GM12878 (cell line): ENCODE results near the gene POU2AF1. TPM values are rescaled to one million over a fixed set of nuclear protein-coding genes. Genes with fewer than 3 reads are reported as not detected.

Source experiments
- IKZF2 ChIP-seq, 2 experiments: fragments of 450-650 bp; IDR thresholded peaks; 2 replicates each; pipeline ENCODE4 v1.6.1; 2017; ENCODE audit warnings: mild to moderate bottlenecking in 2 of 2, moderate library complexity in 2 of 2
- KLF5 ChIP-seq: fragments of 450-650 bp; IDR thresholded peaks from 2 replicates; pipeline ENCODE4 v1.6.1; 2014; ENCODE audit warnings: mild to moderate bottlenecking; ENCODE audit not compliant: partially characterized antibody
- PAX8 ChIP-seq: fragments of 450-650 bp; IDR thresholded peaks from 2 replicates; pipeline ENCODE4 v1.6.1; 2017; ENCODE audit warnings: mild to moderate bottlenecking, moderate library complexity
- YY1 ChIP-seq: IDR thresholded peaks from 2 replicates; pipeline ENCODE4 v1.6.1; 2011; ENCODE audit warnings: low read depth, mild to moderate bottlenecking, low read length
- polyA plus RNA-seq, 11 experiments: library from polyadenylated mRNA; depleted of rRNA in 4 of 11; unstranded in 6 of 11; stranded (reverse) in 5 of 11; fragments of >200 nt; fragmentation: Nextera tagmentation in 4 of 11; fragmentation: Illumina TruSeq in 1 of 11; extraction: Ambion mirVana in 4 of 11; extraction: Trizol in 1 of 11; gene quantifications; 1 replicate in 1 of 11; 2 replicates in 10 of 11; pipeline versions ENCODE4 v1.2.1 to v1.2.3, GENCODE V29; 2011 to 2016; ENCODE audit warnings: inconsistent platforms in 2 of 11, missing spikeins in 2 of 11, low read depth in 1 of 11
- total RNA-seq, 4 experiments: library from RNA; depleted of rRNA in 3 of 4; stranded (reverse); fragments of >200 nt in 3 of 4; fragmentation: Illumina TruSeq in 1 of 4; extraction: Trizol in 1 of 4; gene quantifications; 2 replicates each; pipeline versions ENCODE4 v1.2.1 to v1.2.3, GENCODE V29; 2013 to 2021
- TF ChIP-seq, protein P1 (sequence below): fragments of 450-650 bp; IDR thresholded peaks from 2 replicates; pipeline ENCODE4 v1.6.1; 2017; ENCODE audit warnings: low read depth, mild to moderate bottlenecking, moderate library complexity
- TF ChIP-seq, protein P2 (sequence below): IDR thresholded peaks from 2 replicates; pipeline ENCODE4 v1.6.1; 2012; ENCODE audit warnings: low read depth, low read length, improper control_type of control experiment
- TF ChIP-seq, protein P3 (sequence below): IDR thresholded peaks from 2 replicates; pipeline ENCODE4 v1.6.1; 2011; ENCODE audit warnings: low read depth, low read length, improper control_type of control experiment, borderline replicate concordance
- TF ChIP-seq, protein P4 (sequence below): fragments of 450-650 bp; conservative IDR thresholded peaks from 2 replicates; pipeline ENCODE4 v1.6.1; 2017; ENCODE audit warnings: mild to moderate bottlenecking, moderate library complexity

The POU2AF1 gene
- total and polyA plus RNA-seq, 10 of the 15 experiments (the other 5 are each of a cell fraction or from before 2014, with no cell fraction given): 13.1 to 169 (median 75.5) TPM

DNA sequence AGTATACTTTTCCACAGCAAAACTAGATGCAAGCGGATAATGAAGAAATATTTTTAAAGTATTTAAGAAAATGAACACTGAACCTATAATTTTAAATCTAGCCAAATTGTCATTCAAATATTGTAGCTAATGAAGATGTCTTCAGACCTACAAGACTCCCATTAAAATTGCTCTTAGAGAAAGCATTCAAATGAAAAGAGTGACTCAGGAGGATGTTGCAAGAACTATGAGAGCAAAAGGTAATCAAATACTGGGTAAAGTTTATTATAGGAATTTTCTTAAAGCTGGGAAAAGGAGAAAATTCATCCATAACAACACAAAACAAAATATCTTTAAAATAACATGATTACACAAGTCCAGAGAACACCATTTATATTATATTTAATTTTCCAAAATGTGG lies 5.4 kb upstream of the POU2AF1 start (continued):
- TF ChIP-seq PAX8 (no peak), YY1 (no peak), KLF5 (no peak), IKZF2 (IDR thresholded peaks at IDR 0.05) (no peak)
- TF ChIP-seq, protein P1, sequence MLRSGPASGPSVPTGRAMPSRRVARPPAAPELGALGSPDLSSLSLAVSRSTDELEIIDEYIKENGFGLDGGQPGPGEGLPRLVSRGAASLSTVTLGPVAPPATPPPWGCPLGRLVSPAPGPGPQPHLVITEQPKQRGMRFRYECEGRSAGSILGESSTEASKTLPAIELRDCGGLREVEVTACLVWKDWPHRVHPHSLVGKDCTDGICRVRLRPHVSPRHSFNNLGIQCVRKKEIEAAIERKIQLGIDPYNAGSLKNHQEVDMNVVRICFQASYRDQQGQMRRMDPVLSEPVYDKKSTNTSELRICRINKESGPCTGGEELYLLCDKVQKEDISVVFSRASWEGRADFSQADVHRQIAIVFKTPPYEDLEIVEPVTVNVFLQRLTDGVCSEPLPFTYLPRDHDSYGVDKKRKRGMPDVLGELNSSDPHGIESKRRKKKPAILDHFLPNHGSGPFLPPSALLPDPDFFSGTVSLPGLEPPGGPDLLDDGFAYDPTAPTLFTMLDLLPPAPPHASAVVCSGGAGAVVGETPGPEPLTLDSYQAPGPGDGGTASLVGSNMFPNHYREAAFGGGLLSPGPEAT: no peak
- TF ChIP-seq, protein P2, sequence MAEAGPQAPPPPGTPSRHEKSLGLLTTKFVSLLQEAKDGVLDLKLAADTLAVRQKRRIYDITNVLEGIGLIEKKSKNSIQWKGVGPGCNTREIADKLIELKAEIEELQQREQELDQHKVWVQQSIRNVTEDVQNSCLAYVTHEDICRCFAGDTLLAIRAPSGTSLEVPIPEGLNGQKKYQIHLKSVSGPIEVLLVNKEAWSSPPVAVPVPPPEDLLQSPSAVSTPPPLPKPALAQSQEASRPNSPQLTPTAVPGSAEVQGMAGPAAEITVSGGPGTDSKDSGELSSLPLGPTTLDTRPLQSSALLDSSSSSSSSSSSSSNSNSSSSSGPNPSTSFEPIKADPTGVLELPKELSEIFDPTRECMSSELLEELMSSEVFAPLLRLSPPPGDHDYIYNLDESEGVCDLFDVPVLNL: no peak
- TF ChIP-seq, protein P3, sequence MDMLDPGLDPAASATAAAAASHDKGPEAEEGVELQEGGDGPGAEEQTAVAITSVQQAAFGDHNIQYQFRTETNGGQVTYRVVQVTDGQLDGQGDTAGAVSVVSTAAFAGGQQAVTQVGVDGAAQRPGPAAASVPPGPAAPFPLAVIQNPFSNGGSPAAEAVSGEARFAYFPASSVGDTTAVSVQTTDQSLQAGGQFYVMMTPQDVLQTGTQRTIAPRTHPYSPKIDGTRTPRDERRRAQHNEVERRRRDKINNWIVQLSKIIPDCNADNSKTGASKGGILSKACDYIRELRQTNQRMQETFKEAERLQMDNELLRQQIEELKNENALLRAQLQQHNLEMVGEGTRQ: no peak
- TF ChIP-seq, protein P4, sequence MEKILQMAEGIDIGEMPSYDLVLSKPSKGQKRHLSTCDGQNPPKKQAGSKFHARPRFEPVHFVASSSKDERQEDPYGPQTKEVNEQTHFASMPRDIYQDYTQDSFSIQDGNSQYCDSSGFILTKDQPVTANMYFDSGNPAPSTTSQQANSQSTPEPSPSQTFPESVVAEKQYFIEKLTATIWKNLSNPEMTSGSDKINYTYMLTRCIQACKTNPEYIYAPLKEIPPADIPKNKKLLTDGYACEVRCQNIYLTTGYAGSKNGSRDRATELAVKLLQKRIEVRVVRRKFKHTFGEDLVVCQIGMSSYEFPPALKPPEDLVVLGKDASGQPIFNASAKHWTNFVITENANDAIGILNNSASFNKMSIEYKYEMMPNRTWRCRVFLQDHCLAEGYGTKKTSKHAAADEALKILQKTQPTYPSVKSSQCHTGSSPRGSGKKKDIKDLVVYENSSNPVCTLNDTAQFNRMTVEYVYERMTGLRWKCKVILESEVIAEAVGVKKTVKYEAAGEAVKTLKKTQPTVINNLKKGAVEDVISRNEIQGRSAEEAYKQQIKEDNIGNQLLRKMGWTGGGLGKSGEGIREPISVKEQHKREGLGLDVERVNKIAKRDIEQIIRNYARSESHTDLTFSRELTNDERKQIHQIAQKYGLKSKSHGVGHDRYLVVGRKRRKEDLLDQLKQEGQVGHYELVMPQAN: no peak
